CD4-positive, alpha-beta T cell treated with Interleukin-1 beta for 1 hour (primary cell): Measurements from ENCODE around the gene SETD6.
A peak's percentile ranks its signal among the peaks of the same experiment; 100 is the strongest.
"Not testable (repeated sequence)": the region's sequence is repeated elsewhere in the genome, so short reads cannot be mapped to it uniquely, and the experiment has no call there.

Experiments
- DNase-seq, 2 donors: peaks; one replicate each; pipeline ENCODE4 v3.0.0-alpha.2; 2020 to 2022

Gene SETD6

GRCh38 chr16:58515125-58515870 is at the start of gene SETD6:
Gene SETD6, plus strand, starts transcription at chr16:58515517. Its CDS starts 21 bp downstream, at chr16:58515538.
- peak; percentile 67 to 68 for DNase-seq

DNA sequence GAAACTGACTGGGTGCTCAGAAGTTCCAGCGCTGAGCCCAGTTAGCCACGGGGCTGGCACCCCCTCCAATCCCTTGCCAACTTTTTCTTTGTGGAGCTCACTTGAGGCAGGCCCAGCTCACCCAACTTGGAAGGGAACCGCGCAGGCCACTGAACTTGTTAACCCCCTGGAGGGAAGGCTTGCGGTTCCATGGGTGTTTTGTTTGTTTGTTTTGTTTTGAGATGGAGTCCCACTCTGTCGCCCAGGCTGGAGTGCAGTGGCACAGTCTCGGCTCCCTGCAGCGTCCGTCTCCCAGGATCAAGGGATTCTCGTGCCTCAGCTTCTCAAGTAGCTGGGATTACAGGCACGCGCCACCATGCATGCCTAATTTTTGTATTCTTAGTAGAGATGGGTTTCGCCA is 49.5 kb upstream of the SETD6 start:
- no peak for DNase-seq

- DNase-seq = no peak
Observed at GRCh38 chr16:58466396-58466795, 48.9 kb upstream of the SETD6 start.

- no peak for DNase-seq
Observed at GRCh38 chr16:58467905-58468304, 47.4 kb upstream of the SETD6 start.

GRCh38 chr16:58471209-58471975 is 43.9 kb upstream of the SETD6 start:
- DNase-seq = no peak

DNA sequence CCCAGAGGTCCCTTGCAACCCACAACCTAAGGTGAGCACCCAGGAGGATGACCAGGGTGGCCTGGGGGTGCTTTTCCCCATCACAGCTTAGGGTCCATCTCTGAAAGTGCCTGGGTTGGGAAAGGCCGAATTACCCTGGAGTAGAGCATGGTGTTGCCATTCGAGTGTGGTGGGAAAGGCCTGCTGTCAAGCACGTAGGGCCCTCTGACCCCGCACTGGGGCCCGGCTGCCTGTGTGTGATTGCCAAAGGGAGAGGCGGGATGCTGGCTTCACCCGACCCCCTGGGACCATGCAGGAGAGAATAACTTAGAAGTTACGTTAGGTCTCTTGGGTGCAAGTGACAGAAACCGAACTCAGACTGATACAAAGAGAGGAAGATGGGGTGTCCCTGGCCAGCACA is 43.1 kb upstream of the SETD6 start:
- DNase-seq = no peak

DNA sequence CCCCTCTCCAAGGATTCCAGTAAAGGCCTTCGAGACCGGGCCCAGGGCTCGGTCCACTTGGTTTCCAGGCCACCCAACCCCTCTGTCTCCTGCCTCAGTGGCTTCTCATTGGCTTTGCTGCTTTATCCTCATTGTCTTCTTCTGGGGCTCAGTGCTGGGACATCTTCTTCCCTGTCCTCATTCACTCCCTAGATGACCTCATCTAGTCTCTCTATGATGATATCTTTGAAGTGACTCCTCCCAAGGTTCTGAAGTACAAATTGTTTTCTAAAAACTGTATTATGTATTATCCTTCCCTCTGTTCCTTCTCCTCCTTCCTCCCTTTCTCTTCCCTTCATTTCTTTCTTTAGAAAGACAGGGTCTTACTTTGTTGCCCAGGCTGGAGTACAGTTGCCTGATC is 42.5 kb upstream of the SETD6 start:
- DNase-seq = no peak

DNA sequence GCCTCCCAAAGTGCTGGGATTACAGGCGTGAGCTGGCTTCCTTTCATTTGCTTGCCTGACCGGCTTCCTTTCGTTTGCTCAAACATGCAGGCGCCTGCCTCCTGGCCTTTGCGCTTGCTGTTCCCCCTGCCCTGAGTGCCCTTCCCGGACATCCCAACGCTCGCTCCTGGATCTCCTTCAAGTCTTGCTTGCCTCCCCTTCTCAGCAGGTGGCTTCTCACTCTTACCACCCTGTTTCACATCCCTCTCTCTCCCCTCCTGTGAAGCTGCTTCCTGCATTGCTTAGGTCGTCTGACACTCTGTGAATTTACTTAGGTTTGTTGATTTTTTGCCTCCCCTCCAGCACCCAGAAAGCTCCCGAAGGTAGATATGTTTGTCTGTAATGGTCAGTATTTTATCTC is 41.0 kb upstream of the SETD6 start:
- no peak for DNase-seq

GRCh38 chr16:58475091-58475619 is 40.2 kb upstream of the SETD6 start:
- no peak for DNase-seq

DNA sequence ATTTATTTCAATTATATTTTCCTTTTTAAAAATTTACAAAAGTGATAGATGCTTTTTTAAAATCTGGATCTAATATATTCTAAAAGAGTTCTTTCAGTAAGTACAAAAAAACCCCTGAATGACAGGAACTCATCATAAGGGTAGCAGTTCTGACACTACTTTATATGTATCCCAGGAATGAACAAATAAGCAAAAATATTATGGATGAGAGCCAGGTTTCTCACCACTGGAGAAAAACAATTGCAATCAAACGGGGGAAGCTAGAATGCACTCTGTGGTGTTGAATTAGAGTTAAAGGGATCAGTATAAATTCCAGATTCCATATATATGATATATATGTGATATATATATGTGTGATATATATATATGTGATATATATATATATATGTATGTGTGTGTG is 38.5 kb upstream of the SETD6 start:
- DNase-seq = no peak

DNA sequence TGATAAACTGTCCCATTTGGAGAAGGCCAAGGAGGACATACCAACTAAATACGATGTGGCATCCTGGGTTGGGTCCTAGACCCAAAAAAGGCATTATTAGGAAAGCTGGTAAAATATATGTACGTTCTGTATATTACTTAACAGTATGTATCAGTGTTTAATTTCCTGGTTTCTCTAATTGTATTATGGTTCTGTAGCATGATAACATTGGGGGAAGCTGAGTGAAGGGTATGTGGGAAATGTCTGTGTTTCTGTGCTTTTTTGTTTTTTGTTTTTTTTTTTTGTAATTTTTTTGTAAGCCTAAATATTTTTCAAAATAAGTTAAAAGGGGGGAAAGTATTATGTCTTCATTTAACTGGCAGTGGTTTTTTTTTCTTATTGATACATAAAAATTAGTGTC is 36.9 kb upstream of the SETD6 start:
- DNase-seq = no peak

DNA sequence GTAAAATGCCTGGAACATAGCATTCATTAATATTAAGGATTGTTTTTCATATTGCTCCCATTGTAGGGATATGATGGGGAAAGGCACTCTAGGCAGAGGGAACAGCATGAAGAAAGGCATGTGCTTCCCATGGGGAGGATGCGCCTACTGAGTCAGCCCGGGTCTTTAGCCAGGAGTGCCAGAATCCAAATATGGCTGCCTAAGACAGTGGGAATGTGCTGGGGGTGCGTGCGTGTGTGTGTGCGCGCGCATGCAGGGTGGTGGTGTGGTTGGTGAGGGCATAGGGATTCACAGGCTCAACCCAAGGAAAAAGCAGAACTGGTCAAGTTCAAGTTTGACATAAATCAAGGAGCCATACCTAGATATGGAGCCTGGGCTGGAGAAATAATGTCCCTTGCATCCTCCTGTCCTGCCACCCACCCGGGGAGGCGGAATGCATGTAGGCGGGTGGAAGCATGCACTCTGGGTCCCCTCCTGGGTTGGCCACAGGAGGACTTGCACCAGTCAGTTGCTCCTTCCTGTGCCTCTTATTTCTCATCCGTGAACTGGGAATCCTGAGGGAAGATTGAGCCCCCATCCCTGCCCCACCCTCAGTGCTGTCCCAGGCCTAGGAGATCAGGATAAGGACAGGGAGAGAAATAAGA is 34.0 kb upstream of the SETD6 start:
- DNase-seq = no peak

DNA sequence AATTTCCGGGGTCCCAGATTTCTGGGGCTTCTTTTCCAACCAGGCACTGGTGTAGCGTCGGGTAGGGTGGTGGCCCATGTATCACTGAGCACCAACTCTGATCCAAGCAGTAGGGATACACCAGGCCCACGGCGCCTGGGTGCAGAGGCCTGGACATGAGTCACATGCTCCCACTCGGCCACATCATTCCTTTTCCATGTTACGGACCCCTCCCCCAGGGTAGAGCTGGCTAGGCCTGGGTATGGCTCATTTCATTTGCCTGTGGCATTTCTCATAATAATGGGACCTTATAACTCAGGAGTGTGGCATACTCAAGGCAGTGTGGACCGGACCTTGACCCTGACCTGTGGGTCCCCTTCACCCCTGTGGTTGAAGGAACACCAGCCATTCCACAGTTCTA is 33.4 kb upstream of the SETD6 start:
- DNase-seq = no peak

GRCh38 chr16:58485184-58485887 is 30.0 kb upstream of the SETD6 start:
- DNase-seq = no peak

DNA sequence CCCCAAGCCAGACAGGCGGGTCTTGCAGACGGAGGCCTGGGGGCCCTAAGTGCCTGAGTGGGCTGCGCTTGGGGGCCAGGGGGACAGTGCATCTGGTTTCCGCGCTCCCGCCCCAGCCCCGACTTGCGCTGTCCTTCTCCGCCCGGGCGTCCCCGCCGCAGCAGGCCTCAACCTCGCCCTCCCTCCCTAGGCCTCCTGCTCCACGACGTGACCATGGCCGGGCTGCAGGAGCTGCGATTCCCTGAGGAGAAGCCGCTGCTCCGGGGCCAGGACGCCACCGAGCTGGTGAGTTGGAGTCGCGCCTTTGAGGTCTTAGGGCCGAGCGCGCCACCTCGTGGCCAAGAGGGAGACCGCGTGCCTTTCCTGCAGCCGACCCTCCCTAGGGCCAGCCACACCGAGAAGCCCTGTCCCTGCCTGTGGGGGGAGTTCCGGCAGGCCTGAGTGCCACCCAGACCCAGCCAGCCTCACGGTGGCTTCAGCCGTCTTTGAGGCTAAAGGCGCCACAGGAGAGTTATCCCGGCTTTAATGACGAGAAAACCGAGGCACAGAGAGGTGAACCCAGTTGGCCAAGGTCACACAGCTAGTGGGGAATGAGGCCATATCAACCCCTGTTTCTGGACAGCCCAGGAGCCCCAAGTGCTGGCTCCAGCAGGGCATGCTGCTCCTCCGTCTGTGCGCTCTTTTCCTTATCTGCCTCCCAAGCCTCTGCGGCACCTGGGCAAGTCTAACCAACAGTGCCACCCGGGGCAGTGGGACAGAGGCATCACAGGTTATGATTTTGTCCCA is 27.6 kb upstream of the SETD6 start:
- DNase-seq = peak; percentile 63 to 65

DNA sequence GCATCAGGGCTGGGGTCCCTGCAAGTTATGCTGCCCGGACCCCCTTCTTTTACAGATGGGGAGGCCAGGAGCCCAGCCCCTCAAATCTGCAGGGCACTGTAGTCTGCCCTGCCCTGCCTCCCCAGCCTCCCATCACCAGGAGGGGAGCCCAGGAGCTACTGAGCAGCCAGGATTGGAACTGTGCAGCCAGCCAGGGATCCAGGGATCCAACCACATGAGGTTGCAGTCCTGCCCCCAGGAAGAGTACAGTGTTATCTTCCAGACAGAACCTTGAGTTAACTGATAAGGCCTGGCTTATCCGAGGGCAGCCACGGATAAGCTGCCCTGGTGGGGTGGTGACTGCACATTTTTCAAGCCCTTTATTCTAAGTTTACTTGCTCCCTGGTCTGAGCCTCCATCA is 26.8 kb upstream of the SETD6 start:
- no peak for DNase-seq

DNA sequence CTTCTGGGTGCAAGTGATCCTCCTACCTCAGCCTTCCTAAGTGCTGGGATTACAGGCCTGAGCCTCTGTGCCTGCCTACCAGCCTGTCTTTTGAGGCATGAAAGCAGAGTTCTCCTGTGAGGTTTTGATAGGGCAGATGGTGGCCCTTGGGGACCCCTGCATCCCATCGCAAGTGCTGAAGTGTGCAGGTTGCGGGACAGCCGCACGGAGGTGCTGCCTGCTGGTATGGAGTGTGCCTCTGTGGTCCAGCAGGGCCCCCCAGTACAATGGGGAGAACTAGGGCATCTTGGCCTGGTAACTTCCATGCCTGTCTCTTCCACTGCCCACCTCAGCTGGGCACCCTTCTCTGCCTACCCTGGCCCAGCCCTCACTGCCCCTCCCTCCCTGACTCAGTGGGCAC is 25.3 kb upstream of the SETD6 start:
- no peak for DNase-seq

GRCh38 chr16:58490539-58490938 is 24.8 kb upstream of the SETD6 start:
- DNase-seq = not testable (repeated sequence)

DNA sequence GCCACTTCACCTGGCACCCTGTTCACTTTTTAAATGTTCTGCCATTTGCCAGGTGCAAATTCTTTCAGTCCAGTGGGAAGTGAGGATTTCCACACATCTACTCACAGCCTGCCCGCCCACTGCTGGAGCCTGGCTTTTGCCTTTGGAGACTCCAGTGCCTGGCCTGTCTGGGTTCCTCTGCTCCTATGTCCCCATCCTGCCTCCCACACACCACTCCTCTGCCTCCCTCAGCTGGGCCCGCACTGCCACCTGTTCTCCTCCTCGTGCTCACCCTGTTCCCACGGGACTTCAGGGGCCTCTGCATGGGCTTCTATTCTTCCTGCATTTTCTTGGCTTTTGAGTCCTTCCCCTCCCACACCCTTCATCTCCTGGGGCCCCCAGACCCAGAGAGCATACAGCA is 23.3 kb upstream of the SETD6 start:
- DNase-seq = no peak

- no peak for DNase-seq
Observed at GRCh38 chr16:58492735-58493134, 22.6 kb upstream of the SETD6 start.

- DNase-seq = no peak
Observed at GRCh38 chr16:58493756-58494431, 21.4 kb upstream of the SETD6 start.
